Liver (tissue), 9 donors: Measurements from ENCODE around the gene FEZ2. TPM values are rescaled to one million over a fixed set of nuclear protein-coding genes. Genes with fewer than 3 reads are reported as not detected.

ENCODE experiments used
- DNase-seq: peaks from one replicate; pipeline ENCODE4 v3.0.0-alpha.2; 2017; ENCODE audit warnings: low spot score
- H3K27ac ChIP-seq, 2 donors: one replicate each; pipeline ENCODE4 v1.7.0; 2013; ENCODE audit warnings: inconsistent platforms in 2 of 2, low read length in 2 of 2, control low read depth in 1 of 2, low read depth in 1 of 2, mild to moderate bottlenecking in 1 of 2
- H3K27me3 ChIP-seq, 4 donors: one replicate each; pipeline versions ENCODE4 v1.6.1 to v1.7.0; 2013; ENCODE audit warnings: low read length in 3 of 4, inconsistent platforms in 1 of 4, mild to moderate bottlenecking in 1 of 4, moderate library complexity in 1 of 4; ENCODE audit not compliant: control insufficient read depth in 4 of 4, insufficient read depth in 4 of 4
- H3K36me3 ChIP-seq, 4 donors: one replicate each; pipeline versions ENCODE4 v1.6.1 to v1.7.0; 2013; ENCODE audit warnings: low read length in 3 of 4, mild to moderate bottlenecking in 3 of 4, low read depth in 1 of 4, moderate library complexity in 1 of 4; ENCODE audit not compliant: control insufficient read depth in 4 of 4, insufficient read depth in 3 of 4
- H3K4me1 ChIP-seq, 4 donors: one replicate each; pipeline versions ENCODE4 v1.6.1 to v1.7.0; 2013; ENCODE audit warnings: low read length in 3 of 4, mild to moderate bottlenecking in 3 of 4, moderate library complexity in 1 of 4; ENCODE audit not compliant: control insufficient read depth in 4 of 4, insufficient read depth in 4 of 4
- H3K4me3 ChIP-seq, 3 donors: one replicate each; pipeline versions ENCODE4 v1.6.1 to v1.7.0; 2013; ENCODE audit warnings: low read length in 3 of 3, control low read depth in 1 of 3, low read depth in 1 of 3, mild to moderate bottlenecking in 1 of 3
- H3K9ac ChIP-seq, 2 donors: one replicate each; pipeline ENCODE4 v1.7.0; 2013; ENCODE audit warnings: low read length in 2 of 2, mild to moderate bottlenecking in 2 of 2, moderate library complexity in 2 of 2, control low read depth in 1 of 2, low read depth in 1 of 2
- H3K9me3 ChIP-seq, 4 donors: one replicate each; pipeline versions ENCODE4 v1.6.1 to v1.7.0; 2013; ENCODE audit warnings: low read length in 3 of 4; ENCODE audit not compliant: control insufficient read depth in 4 of 4
- ATF3 ChIP-seq: IDR thresholded peaks from 2 replicates; pipeline ENCODE4 v1.6.1; 2016; ENCODE audit warnings: antibody characterized with exemption
- CTCF ChIP-seq: fragments of 150-350 bp; IDR thresholded peaks from 2 replicates; pipeline ENCODE4 v1.5.1; 2017; ENCODE audit warnings: improper control_type of control experiment, low read depth, low read length; ENCODE audit not compliant: missing input control
- EGR1 ChIP-seq, 2 donors: IDR thresholded peaks; 2 replicates each; pipeline ENCODE4 v1.6.1; 2016 to 2018; ENCODE audit warnings: antibody characterized with exemption in 2 of 2, low read depth in 2 of 2
- FOXA1 ChIP-seq: IDR thresholded peaks from 2 replicates; pipeline ENCODE4 v1.6.1; 2016; ENCODE audit warnings: antibody characterized with exemption
- FOXA2 ChIP-seq: IDR thresholded peaks from 2 replicates; pipeline ENCODE4 v1.6.1; 2016; ENCODE audit warnings: antibody characterized with exemption
- GABPA ChIP-seq, 2 donors: IDR thresholded peaks in 1 of 2; conservative IDR thresholded peaks in 1 of 2; 2 replicates each; pipeline ENCODE4 v1.6.1; 2016; ENCODE audit warnings: antibody characterized with exemption in 2 of 2, mild to moderate bottlenecking in 1 of 2, moderate library complexity in 1 of 2
- HNF4A ChIP-seq, 2 donors: conservative IDR thresholded peaks; 2 replicates each; pipeline ENCODE4 v1.6.1; 2016; ENCODE audit warnings: antibody characterized with exemption in 2 of 2, mild to moderate bottlenecking in 2 of 2
- HNF4G ChIP-seq: IDR thresholded peaks from 2 replicates; pipeline ENCODE4 v1.6.1; 2016; ENCODE audit warnings: antibody characterized with exemption
- JUND ChIP-seq, 2 donors: IDR thresholded peaks; 2 replicates each; pipeline ENCODE4 v1.6.1; 2016; ENCODE audit warnings: antibody characterized with exemption in 2 of 2
- REST ChIP-seq: IDR thresholded peaks from 2 replicates; pipeline ENCODE4 v1.6.1; 2016; ENCODE audit warnings: antibody characterized with exemption, mild to moderate bottlenecking
- RXRA ChIP-seq, 2 donors: IDR thresholded peaks; 2 replicates each; pipeline ENCODE4 v1.6.1; 2017 to 2018; ENCODE audit warnings: antibody characterized with exemption in 2 of 2, mild to moderate bottlenecking in 1 of 2
- SP1 ChIP-seq: IDR thresholded peaks from 2 replicates; pipeline ENCODE4 v1.6.1; 2018; ENCODE audit warnings: antibody characterized with exemption, mild to moderate bottlenecking
- YY1 ChIP-seq: IDR thresholded peaks from 2 replicates; pipeline ENCODE4 v1.6.1; 2016; ENCODE audit warnings: antibody characterized with exemption, mild to moderate bottlenecking
- ZBTB33 ChIP-seq: IDR thresholded peaks from 2 replicates; pipeline ENCODE4 v1.6.1; 2016; ENCODE audit warnings: antibody characterized with exemption
- WGBS: extraction: QIAGEN DNeasy Blood & Tissue Kit; methylation state at CpG from one replicate; pipeline ENCODE4 v1.1.7; 2013; 5-methylcytosine and 5-hydroxymethylcytosine counted together
- polyA plus RNA-seq, 2 donors: library from polyadenylated mRNA; stranded (reverse) in 1 of 2; unstranded in 1 of 2; fragments of 200-250 nt in 1 of 2; fragments of >200 nt in 1 of 2; fragmentation: Nextera tagmentation in 1 of 2; extraction: Ambion mirVana in 1 of 2; gene quantifications; one replicate each; pipeline versions ENCODE4 v1.2.1 to v1.2.3, GENCODE V29; 2013 to 2015
- total RNA-seq, 2 donors: library from RNA; depleted of rRNA; stranded (reverse); fragments of >200 nt; gene quantifications; one replicate each; pipeline ENCODE4 v1.2.3, GENCODE V29; 2014
- donor health status: healthy.
- donor health status: healthy.
- donor health status: healthy.
- donor health status: healthy.
- donor health status: healthy.

FEZ2 gene
- total and polyA plus RNA-seq, 4 donors = 11.9 to 16.1 (median 14.1) TPM

- TF ChIP-seq RXRA (IDR thresholded peaks at IDR 0.05) (no peak), SP1 (no peak), EGR1 (IDR thresholded peaks at IDR 0.05; ENCODE audit: low read depth in 2 of 2) (no peak), FOXA1 (no peak), ATF3 (no peak), ZBTB33 (no peak)
These were observed 71.7 kb downstream of the FEZ2 start (continued) for GRCh38 chr2:36526226-36526625.

- TF ChIP-seq JUND (IDR thresholded peaks at IDR 0.05) = no peak
- TF ChIP-seq CTCF = no peak
- TF ChIP-seq FOXA2 = no peak
- TF ChIP-seq YY1 = no peak
- no peak for TF ChIP-seq ATF3
- no peak for TF ChIP-seq REST
- no peak for TF ChIP-seq SP1
- TF ChIP-seq GABPA (IDR thresholded peaks at IDR 0.05 in 1 of 2, conservative IDR thresholded peaks at IDR 0.05 in 1 of 2) = no peak
- no peak for TF ChIP-seq HNF4G
- TF ChIP-seq HNF4A (conservative IDR thresholded peaks at IDR 0.05) = no peak
- no peak overlapping the region for H3K27ac ChIP-seq
- no peak overlapping the region for H3K4me3 ChIP-seq
- H3K9me3 ChIP-seq = no peaks in the 10 kb centered on the region
- H3K36me3 ChIP-seq = peaks cover 0 to 2% (median 0%) of the 10 kb centered on the region in 4 donors
- no peak for DNase-seq
- H3K9ac ChIP-seq = no peak overlapping the region
- 81% methylated on average over 5 of the region's 5 CpGs for WGBS
- H3K4me1 ChIP-seq = no peaks in the 10 kb centered on the region
- no peaks in the 10 kb centered on the region for H3K27me3 ChIP-seq
These were observed 72.7 kb downstream of the FEZ2 start for GRCh38 chr2:36525245-36525644.
